ENCODE data around the gene UNC45A. TPM values are rescaled to one million over a fixed set of nuclear protein-coding genes. Genes with fewer than 3 reads are reported as not detected.

UNC45A gene
- total RNA-seq, 2 donors from 2014 or later, result 52.2 to 70.1 TPM

DNA sequence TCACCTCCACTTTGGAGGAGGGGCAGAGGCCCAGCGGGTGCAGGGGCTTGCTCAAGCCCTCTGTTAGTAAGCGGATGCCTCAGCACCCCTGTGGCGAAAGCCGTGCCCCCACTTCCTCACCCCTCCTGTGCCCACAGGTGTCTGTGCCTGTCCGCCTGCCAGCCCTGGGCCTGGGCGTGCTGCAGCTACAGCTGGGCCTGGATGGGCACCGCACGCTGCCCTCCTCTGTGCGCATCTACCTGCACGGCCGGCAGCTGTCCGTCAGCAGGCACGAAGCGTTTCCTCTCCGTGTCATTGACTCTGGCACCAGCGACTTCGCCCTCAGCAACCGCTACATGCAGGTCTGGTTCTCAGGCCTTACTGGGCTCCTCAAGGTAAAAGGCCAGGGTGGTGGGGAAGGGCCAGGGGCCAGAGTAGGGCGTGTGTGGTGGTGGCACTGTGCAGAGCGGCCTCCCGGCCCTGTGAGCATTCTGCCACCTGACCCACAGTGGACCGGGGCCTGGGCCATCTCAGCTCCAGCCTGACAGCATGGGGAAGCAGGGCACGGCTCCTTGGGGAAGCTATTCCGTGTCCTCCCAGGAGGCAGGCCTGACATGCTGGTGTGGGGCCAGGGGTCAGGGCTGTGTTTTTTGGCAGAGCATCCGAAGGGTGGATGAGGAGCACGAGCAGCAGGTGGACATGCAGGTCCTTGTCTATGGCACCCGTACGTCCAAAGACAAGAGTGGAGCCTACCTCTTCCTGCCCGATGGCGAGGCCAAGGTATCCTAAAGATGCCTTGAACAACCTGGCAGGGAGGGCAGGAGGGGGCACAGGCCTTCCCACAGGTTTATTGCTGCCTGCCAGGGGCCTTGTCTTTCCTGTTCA is 22.9 kb upstream of the UNC45A start:
- no peak overlapping the region for H3K27ac ChIP-seq
- H3K36me3 ChIP-seq, result peaks cover 25 to 53% of the 10 kb centered on the region in 2 donors
- intact Hi-C loops (cut with DNase I), result no loop called here
- no peaks in the 10 kb centered on the region for H3K27me3 ChIP-seq (replicated peaks; ENCODE audit: insufficient read depth)
- no peak overlapping the region for H3K4me3 ChIP-seq
- no peak for TF ChIP-seq POLR2A (IDR thresholded peaks at IDR 0.05)
- no peak for TF ChIP-seq POLR2AphosphoS5 (IDR thresholded peaks at IDR 0.05)
- TF ChIP-seq, protein P1, sequence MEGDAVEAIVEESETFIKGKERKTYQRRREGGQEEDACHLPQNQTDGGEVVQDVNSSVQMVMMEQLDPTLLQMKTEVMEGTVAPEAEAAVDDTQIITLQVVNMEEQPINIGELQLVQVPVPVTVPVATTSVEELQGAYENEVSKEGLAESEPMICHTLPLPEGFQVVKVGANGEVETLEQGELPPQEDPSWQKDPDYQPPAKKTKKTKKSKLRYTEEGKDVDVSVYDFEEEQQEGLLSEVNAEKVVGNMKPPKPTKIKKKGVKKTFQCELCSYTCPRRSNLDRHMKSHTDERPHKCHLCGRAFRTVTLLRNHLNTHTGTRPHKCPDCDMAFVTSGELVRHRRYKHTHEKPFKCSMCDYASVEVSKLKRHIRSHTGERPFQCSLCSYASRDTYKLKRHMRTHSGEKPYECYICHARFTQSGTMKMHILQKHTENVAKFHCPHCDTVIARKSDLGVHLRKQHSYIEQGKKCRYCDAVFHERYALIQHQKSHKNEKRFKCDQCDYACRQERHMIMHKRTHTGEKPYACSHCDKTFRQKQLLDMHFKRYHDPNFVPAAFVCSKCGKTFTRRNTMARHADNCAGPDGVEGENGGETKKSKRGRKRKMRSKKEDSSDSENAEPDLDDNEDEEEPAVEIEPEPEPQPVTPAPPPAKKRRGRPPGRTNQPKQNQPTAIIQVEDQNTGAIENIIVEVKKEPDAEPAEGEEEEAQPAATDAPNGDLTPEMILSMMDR (IDR thresholded peaks at IDR 0.05), result no peak
- H3K9me3 ChIP-seq, result no peaks in the 10 kb centered on the region
- no peak for DNase-seq (ENCODE audit: low spot score)
- H3K4me1 ChIP-seq (replicated peaks), result no peaks in the 10 kb centered on the region
- WGBS, result 91% methylated on average over 30 of the region's 30 CpGs

DNA sequence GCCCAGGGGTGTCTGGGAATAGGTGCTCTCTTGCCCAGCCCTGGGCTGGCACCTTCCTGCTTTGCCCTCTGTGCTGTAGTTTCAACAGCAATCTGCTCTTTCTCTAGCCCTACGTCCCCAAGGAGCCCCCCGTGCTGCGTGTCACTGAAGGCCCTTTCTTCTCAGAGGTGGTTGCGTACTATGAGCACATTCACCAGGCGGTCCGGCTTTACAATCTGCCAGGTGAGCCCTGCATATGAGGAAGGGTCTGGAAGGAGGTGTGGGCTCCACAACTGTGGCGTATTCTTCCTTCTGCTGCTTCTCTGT is 22.4 kb upstream of the UNC45A start:
- no peak overlapping the region for H3K4me3 ChIP-seq
- no peaks in the 10 kb centered on the region for H3K9me3 ChIP-seq
- WGBS, result 96% methylated on average over 7 of the region's 7 CpGs
- TF ChIP-seq, protein P1 (IDR thresholded peaks at IDR 0.05), result no peak
- no peak for TF ChIP-seq POLR2A (IDR thresholded peaks at IDR 0.05)
- TF ChIP-seq POLR2AphosphoS5 (IDR thresholded peaks at IDR 0.05), result no peak
- DNase-seq (ENCODE audit: low spot score), result no peak
- no peaks in the 10 kb centered on the region for H3K27me3 ChIP-seq (replicated peaks; ENCODE audit: insufficient read depth)
- H3K27ac ChIP-seq, result no peak overlapping the region
- H3K4me1 ChIP-seq (replicated peaks), result no peaks in the 10 kb centered on the region
- peaks cover 29 to 49% of the 10 kb centered on the region in 2 donors for H3K36me3 ChIP-seq
- intact Hi-C loops (cut with DNase I), result no loop called here

GRCh38 chr15:90913398-90913944 is 21.6 kb upstream of the UNC45A start:
- peaks cover 32 to 54% of the 10 kb centered on the region in 2 donors for H3K36me3 ChIP-seq
- intact Hi-C loops (cut with DNase I), result no loop called here

GRCh38 chr15:90914305-90915080 is 20.6 kb upstream of the UNC45A start:
- Histone ChIP-seq H3K4me1 (replicated peaks) (no peaks in the 10 kb centered on the region), H3K4me3 (no peak overlapping the region), H3K9me3 (no peaks in the 10 kb centered on the region), H3K36me3 (peaks cover 33 to 57% of the 10 kb centered on the region in 2 donors), H3K27me3 (replicated peaks; ENCODE audit: insufficient read depth) (no peaks in the 10 kb centered on the region), H3K27ac (no peak overlapping the region)
- intact Hi-C loops (cut with DNase I), result no loop called here
- DNase-seq (ENCODE audit: low spot score), result no peak
- 90% methylated on average over 22 of the region's 22 CpGs for WGBS
- TF ChIP-seq POLR2AphosphoS5 (IDR thresholded peaks at IDR 0.05), result no peak

More at GRCh38 chr15:90913398-90913944, 21.6 kb upstream of the UNC45A start:
- whole genome bisulfite sequencing, result 93% methylated on average over 12 of the region's 12 CpGs
- TF ChIP-seq, protein P1 (IDR thresholded peaks at IDR 0.05), result no peak
- no peak overlapping the region for H3K27ac ChIP-seq
- no peaks in the 10 kb centered on the region for H3K9me3 ChIP-seq
- no peaks in the 10 kb centered on the region for H3K4me1 ChIP-seq (replicated peaks)
- H3K4me3 ChIP-seq, result no peak overlapping the region
- no peaks in the 10 kb centered on the region for H3K27me3 ChIP-seq (replicated peaks; ENCODE audit: insufficient read depth)
- no peak for DNase-seq (ENCODE audit: low spot score)

DNA sequence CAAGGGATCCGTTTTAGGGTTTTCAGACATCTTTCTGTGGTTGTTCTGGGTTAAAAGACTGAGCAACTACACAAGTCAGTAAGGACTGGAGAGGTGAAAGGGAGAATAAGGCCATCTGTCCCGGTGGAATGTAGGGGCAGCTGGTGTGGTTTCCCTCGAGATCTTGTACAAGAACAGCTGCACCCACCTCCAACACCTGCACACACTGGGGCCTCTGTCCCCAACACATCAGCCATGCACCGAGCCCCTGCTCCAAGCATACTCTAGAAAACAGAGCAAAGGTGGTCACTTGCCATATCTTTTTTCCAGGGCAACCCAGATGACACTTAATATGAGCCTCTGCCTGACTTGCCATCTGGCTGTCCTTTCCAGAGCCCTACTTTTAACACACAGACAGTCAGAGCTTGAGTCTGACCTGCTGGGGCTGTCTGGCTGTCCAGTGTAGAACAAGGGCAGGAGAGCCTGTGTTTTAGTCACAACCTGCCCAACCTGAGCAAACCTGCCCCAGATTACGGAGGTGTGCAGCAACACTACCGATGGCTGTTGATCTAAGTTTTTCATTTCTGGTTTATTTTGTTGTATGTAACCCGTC is 19.8 kb upstream of the UNC45A start:
- intact Hi-C loops (cut with DNase I), result no loop called here
- 79% methylated on average over 7 of the region's 7 CpGs for WGBS
- H3K27me3 ChIP-seq (replicated peaks; ENCODE audit: insufficient read depth), result no peaks in the 10 kb centered on the region
- no peak for DNase-seq (ENCODE audit: low spot score)
- no peak overlapping the region for H3K4me3 ChIP-seq
- TF ChIP-seq POLR2AphosphoS5 (IDR thresholded peaks at IDR 0.05) (no peak), POLR2A (IDR thresholded peaks at IDR 0.05) (no peak)
- TF ChIP-seq, protein P1 (IDR thresholded peaks at IDR 0.05), result no peak
- H3K4me1 ChIP-seq (replicated peaks), result no peaks in the 10 kb centered on the region
- H3K27ac ChIP-seq, result no peak overlapping the region
- H3K9me3 ChIP-seq, result no peaks in the 10 kb centered on the region
- H3K36me3 ChIP-seq, result peaks cover 34 to 57% of the 10 kb centered on the region in 2 donors

Data from prostate gland (tissue), 2 donors.